ENCODE measurements around the gene TNFRSF1A. TPM values are rescaled to one million over a fixed set of nuclear protein-coding genes. Genes with fewer than 3 reads are reported as not detected.

Gene TNFRSF1A
- total RNA-seq, 4 donors from 2014 or later = 121 to 190 (median 134) TPM

DNA sequence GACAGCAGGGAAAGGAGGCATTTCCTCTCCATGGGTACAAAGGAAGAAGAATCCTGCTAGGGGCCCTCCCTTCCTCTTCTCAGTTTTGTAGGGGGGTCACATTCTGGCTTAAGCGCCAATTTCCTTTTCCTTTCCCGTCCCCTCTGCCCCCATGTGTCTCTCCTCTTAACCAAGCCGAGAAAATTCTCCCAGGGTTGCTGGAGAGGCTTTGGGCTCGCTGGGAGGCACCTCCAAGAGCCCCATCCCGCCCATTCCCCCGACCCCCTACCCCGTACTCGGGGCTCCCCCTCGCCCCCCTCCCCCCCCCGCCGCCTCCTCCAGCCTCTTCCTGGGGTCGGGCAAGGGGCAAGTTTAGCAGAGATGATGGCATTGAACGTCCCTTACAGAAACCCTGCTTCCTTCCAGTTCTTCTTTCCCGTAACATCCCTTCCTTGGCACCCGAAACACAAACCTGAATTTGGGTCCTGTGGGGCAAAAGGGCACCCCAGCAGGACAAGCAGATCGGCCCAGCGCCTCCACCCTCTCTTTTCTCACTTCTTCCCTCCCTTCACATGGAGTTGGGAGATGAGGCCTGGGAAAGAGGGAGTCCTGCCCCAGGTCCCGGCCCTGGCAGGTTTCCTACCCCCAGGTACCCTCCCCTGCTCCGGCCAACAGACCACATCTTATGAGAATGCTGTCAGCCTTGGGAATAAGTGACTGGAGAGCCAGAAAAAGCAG is 17.7 kb downstream of the TNFRSF1A start:
- peaks cover 16 to 49% (median 16%) of the 10 kb centered on the region in 3 donors for H3K36me3 ChIP-seq
- H3K4me1 ChIP-seq = peaks cover 53 to 83% (median 73%) of the 10 kb centered on the region in 3 donors
- no peak for DNase-seq
- no peaks in the 10 kb centered on the region for H3K9me3 ChIP-seq
- H3K27me3 ChIP-seq = no peaks in the 10 kb centered on the region
- intact Hi-C loops (cut with DNase I) = loop anchor here (10.0 kb wide), 1 partner anchor 141 kb away; no protein-coding TSS in a partner anchor
- H3K4me3 ChIP-seq = peak overlapping the region in 1 of 4 donors; percentile 43
- H3K27ac ChIP-seq = peak overlapping the region; percentile 73 to 95 (median 82)
- TF ChIP-seq, protein P1, sequence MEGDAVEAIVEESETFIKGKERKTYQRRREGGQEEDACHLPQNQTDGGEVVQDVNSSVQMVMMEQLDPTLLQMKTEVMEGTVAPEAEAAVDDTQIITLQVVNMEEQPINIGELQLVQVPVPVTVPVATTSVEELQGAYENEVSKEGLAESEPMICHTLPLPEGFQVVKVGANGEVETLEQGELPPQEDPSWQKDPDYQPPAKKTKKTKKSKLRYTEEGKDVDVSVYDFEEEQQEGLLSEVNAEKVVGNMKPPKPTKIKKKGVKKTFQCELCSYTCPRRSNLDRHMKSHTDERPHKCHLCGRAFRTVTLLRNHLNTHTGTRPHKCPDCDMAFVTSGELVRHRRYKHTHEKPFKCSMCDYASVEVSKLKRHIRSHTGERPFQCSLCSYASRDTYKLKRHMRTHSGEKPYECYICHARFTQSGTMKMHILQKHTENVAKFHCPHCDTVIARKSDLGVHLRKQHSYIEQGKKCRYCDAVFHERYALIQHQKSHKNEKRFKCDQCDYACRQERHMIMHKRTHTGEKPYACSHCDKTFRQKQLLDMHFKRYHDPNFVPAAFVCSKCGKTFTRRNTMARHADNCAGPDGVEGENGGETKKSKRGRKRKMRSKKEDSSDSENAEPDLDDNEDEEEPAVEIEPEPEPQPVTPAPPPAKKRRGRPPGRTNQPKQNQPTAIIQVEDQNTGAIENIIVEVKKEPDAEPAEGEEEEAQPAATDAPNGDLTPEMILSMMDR (IDR thresholded peaks at IDR 0.05) = no peak
- no peak for TF ChIP-seq POLR2A (IDR thresholded peaks at IDR 0.05)
- WGBS, 2 donors = 36 to 51% methylated on average over 4 to 12 of the region's 19 CpGs

DNA sequence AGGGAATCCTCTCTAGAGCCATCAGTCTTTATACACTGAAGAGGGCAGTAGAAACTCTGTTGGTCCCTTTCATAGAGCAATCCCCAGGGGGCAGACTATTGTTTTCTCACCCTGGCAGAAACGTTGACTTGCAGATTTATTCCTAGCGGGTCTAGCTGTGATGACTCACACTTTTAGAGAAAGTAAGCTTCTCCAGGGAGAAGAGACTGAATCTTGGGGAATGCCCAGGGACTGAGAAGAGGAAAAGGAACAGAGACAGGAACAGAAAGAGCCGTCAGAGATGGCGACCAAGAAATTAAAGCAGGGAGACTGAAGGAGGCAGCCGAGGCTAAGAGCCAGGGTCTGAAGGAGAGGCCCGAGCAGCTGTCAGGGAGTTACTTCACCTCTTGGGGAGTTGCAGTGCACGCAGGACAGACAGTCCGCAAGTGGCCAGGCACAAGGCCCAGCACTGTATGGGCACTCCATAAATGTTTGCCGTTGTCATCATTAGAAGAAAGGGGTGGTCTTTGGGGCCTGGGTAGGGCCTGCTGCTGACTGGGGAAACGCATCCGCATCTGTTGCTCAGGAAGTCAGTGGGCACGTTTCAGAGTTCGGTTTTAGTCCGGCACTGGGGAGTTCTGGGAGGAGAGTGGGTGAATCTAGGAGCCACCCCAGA is 18.4 kb downstream of the TNFRSF1A start:
- Histone ChIP-seq H3K9me3 (no peaks in the 10 kb centered on the region), H3K27me3 (no peaks in the 10 kb centered on the region), H3K4me3 (peak overlapping the region in 2 of 4 donors; percentile 9 to 43), H3K27ac (peak overlapping the region; percentile 73 to 95 (median 82)), H3K36me3 (peaks cover 9 to 49% (median 9%) of the 10 kb centered on the region in 3 donors), H3K4me1 (peaks cover 53 to 76% (median 66%) of the 10 kb centered on the region in 3 donors)
- TF ChIP-seq POLR2A (IDR thresholded peaks at IDR 0.05) = no peak
- TF ChIP-seq, protein P1 (IDR thresholded peaks at IDR 0.05) = peak in 5 of 6 experiments; percentile 37 to 64 (median 49)
- DNase-seq = no peak
- 5 to 14% methylated on average over 14 of the region's 14 CpGs for WGBS, 2 donors
- intact Hi-C loops (cut with DNase I) = loop anchor here (10.0 kb wide), 1 partner anchor 141 kb away; no protein-coding TSS in a partner anchor

GRCh38 chr12:6322969-6323339 is 18.9 kb downstream of the TNFRSF1A start:
- H3K27me3 ChIP-seq = no peaks in the 10 kb centered on the region
- H3K9me3 ChIP-seq = no peaks in the 10 kb centered on the region
- 18 to 26% methylated on average over 2 of the region's 2 CpGs for WGBS, 2 donors
- H3K27ac ChIP-seq = peak overlapping the region; percentile 73 to 95 (median 82)
- H3K36me3 ChIP-seq = peaks cover 4 to 49% (median 8%) of the 10 kb centered on the region in 3 donors
- intact Hi-C loops (cut with DNase I) = loop anchor here (10.0 kb wide), 1 partner anchor 142 kb away; no protein-coding TSS in a partner anchor
- TF ChIP-seq, protein P1 (IDR thresholded peaks at IDR 0.05) = no peak
- peaks cover 48 to 71% (median 61%) of the 10 kb centered on the region in 3 donors for H3K4me1 ChIP-seq
- peak overlapping the region in 1 of 4 donors; percentile 9 for H3K4me3 ChIP-seq
- no peak for DNase-seq

- H3K4me1 ChIP-seq = peaks cover 42 to 65% (median 55%) of the 10 kb centered on the region in 3 donors
- no peak for TF ChIP-seq POLR2A (IDR thresholded peaks at IDR 0.05)
- TF ChIP-seq, protein P1 (IDR thresholded peaks at IDR 0.05) = no peak
- H3K9me3 ChIP-seq = no peaks in the 10 kb centered on the region
- H3K4me3 ChIP-seq = no peak overlapping the region
- H3K27me3 ChIP-seq = no peaks in the 10 kb centered on the region
- no peak for DNase-seq
- H3K27ac ChIP-seq = peak overlapping the region; percentile 73 to 95 (median 82)
- H3K36me3 ChIP-seq = peaks cover 0 to 49% (median 2%) of the 10 kb centered on the region in 3 donors
- intact Hi-C loops (cut with DNase I) = loop anchor here (10.0 kb wide), 1 partner anchor 142 kb away; no protein-coding TSS in a partner anchor
- 59 to 63% methylated on average over 4 of the region's 4 CpGs for WGBS, 2 donors
Measured at GRCh38 chr12:6322352-6322751, 19.5 kb downstream of the TNFRSF1A start.

DNA sequence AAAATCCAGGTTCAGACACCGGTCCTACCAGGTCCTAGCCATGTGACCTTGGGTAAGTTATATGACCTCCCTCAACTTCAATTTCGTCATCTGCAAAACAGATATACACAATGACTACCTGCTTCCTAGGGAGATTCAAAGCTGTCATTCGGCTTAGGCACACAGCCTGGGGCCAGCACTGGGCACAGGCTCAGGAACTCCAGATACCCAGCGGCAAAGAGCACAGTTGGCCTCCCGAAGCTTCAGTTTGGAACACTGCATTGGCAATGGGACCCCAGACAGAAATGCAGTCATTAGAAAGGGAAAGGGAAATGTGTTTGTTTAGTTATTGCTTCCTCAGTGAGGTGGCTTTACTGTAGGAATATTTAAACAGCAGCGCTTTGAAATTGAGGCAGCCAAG is 20.0 kb downstream of the TNFRSF1A start:
- TF ChIP-seq, protein P1 (IDR thresholded peaks at IDR 0.05) = no peak
- no peak for TF ChIP-seq POLR2A (IDR thresholded peaks at IDR 0.05)
- intact Hi-C loops (cut with DNase I) = loop anchor here (10.0 kb wide), 1 partner anchor 143 kb away; no protein-coding TSS in a partner anchor
- Histone ChIP-seq H3K27ac (peak overlapping the region; percentile 73 to 95 (median 82)), H3K9me3 (no peaks in the 10 kb centered on the region), H3K27me3 (no peaks in the 10 kb centered on the region), H3K36me3 (peaks cover 0 to 49% (median 0%) of the 10 kb centered on the region in 3 donors), H3K4me3 (no peak overlapping the region), H3K4me1 (peaks cover 37 to 61% (median 51%) of the 10 kb centered on the region in 3 donors)
- no peak for DNase-seq
- WGBS, 2 donors = 55 to 64% methylated on average over 6 of the region's 6 CpGs

All from esophagus squamous epithelium (tissue), 5 donors.